Caki2 (cell line): ENCODE data around the gene ZDHHC14. TPM values are rescaled to one million over a fixed set of nuclear protein-coding genes. Genes with fewer than 3 reads are reported as not detected.

Experiments used
- DNase-seq: peaks from one replicate; pipeline ENCODE4 v3.0.0-alpha.2; 2015; ENCODE audit warnings: low read depth
- in situ Hi-C: cut with HindIII; loops from 2 replicates; pipeline ENCODE4 v1.10.0; 2016; ENCODE audit warnings: low sequenced_read_pairs, low pct_unique_long_range_greater_than_20kb, mixed read lengths
- total RNA-seq: library from RNA; depleted of rRNA; stranded (reverse); fragments of >200 nt; shearing (Covaris generic); gene quantifications from 2 replicates; pipeline ENCODE4 v1.2.3, GENCODE V29; 2014; ENCODE audit warnings: low replicate concordance

ZDHHC14 gene
- total RNA-seq, 1 experiment from 2014 or later = 9.8 TPM

GRCh38 chr6:157647261-157647915, 266.4 kb downstream of the ZDHHC14 start:
- in situ Hi-C loops = no loop called here
- DNase-seq = no peak

DNA sequence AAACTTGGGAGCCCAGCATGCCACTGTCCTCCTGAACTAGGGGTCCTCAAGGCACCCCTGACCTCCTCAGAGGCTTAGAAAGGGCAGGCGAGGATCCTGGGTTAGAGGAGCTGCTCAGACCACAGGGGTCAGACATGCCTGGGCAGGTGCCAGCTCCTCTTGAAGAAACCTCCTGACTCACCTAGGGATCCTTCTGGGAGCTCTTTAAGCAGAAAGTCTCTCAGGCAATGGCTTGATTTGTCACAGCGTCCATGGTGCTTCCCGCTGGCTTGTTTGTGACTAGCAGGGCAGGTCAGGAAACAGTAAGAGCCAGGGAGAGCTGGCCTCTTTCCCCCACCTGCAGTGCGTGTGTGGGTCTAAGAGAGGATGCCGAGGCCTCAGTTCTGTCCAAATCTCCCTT, 267.6 kb downstream of the ZDHHC14 start:
- no peak for DNase-seq

GRCh38 chr6:157649311-157650260, 268.6 kb downstream of the ZDHHC14 start:
- DNase-seq = no peak
- in situ Hi-C loops = no loop called here

More for the DNA sequence above, 267.6 kb downstream of the ZDHHC14 start:
- in situ Hi-C loops = no loop called here

GRCh38 chr6:157650261-157650640, 269.3 kb downstream of the ZDHHC14 start:
- DNase-seq = no peak
- in situ Hi-C loops = no loop called here

DNA sequence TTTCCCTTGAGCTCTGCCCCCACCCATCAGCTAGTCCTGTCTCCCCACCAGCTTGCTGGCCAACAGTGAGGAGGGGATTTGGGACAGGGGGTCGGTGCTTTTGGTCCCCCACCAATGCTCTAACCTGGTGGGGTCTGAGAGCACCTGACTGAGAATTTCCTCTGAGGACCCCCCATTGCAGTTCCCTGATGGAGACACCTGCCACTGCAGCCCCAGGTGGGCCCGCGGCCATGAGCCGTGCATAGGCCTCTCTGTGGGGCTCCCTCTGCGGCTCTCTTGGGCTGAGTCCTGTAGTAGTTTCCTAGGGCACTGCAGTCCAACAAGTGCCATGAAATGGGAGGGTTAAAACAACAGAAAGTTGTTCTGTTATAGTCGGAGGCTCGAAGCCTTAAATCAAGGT, 269.8 kb downstream of the ZDHHC14 start:
- no peak for DNase-seq
- in situ Hi-C loops = no loop called here

DNA sequence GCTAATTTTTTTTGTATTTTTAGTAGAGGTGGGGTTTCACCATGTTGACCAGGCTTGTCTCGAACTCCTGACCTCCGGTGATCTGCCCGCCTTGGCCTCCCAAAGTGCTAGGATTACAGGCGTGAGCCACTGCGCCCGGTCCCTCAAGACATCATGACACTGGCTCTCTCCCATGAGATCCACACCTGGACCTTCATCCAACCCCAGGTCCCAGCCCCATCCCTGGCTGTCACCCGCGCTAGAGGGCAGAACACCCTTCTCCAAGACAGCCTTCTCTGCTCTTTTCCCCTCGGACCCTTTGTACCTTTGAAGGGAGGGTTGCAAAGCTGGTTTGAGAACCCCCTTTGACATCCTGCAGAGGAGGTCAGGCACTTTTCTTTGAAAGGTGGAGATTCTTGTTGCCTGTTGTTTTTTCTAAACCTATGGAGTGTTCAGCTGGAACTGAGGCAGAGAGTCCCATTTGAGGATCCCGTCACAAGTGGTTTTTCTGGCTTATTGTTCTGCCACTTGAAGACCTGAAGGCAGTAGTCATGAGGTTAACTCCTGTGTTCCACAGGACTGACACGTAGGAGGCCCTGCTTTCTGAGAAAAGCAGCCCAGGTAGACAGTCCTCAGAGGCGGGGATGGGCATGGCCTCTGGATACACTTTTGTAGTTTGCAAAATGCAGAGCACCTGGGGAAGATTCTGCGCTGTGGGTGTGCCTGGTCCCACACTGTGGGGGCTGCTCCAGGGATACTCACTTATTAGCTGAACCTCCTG, 270.9 kb downstream of the ZDHHC14 start:
- DNase-seq = no peak
- in situ Hi-C loops = no loop called here

- no peak for DNase-seq
- in situ Hi-C loops = no loop called here
Measured at GRCh38 chr6:157652601-157653363, 271.8 kb downstream of the ZDHHC14 start.

DNA sequence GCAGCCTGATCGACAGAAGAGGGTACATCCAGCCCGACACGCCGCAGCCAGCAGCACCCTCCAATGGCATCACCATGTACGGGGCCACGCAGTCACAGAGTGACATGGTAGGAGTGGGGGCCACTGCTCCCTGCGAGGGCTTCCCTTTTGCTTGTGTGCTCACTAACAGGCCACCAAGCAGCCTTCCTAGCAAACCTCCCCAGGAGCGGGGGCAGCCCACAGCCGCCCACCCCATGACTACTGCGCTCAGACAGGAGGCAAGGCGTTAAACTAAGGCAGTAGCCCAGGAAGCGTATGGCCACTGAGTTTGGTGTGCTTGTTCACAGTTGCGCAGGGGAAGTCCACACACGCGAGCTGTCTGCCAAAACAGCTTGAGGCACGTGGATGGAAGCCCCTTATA, 272.5 kb downstream of the ZDHHC14 start:
- in situ Hi-C loops = no loop called here
- DNase-seq = no peak

- in situ Hi-C loops = no loop called here
- DNase-seq = no peak
Measured at GRCh38 chr6:157655139-157655538, 274.1 kb downstream of the ZDHHC14 start.

DNA sequence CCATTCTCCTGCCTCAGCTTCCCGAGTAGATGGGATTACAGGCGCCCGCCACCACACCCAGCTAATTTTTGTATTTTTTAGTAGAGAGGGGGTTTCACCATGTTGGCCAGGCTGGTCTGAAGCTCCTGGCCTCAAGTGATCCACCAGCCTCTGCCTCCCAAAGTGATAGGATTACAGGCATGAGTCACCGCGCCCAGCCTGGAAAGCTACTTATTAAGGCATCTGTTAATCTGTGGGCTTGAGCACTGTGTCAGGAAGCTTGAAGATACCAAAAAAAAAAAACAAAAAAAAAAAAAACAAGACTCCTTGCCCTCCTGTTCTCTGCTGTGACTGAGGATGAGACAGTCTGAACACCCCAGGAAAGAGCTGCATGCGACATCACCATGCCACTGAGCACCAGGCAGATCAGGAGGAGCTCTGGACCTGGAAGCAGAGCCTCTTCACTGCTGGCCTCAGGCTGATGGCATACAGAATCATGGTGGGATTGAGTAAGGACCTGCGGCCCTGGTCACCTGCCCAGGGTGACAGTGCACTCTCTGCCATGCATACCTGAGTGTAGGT, 275.5 kb downstream of the ZDHHC14 start:
- in situ Hi-C loops = no loop called here
- DNase-seq = no peak

- in situ Hi-C loops = no loop called here
- no peak for DNase-seq
Measured at GRCh38 chr6:157657754-157658153, 276.8 kb downstream of the ZDHHC14 start.

GRCh38 chr6:157658301-157658700, 277.3 kb downstream of the ZDHHC14 start:
- no peak for DNase-seq
- in situ Hi-C loops = no loop called here

DNA sequence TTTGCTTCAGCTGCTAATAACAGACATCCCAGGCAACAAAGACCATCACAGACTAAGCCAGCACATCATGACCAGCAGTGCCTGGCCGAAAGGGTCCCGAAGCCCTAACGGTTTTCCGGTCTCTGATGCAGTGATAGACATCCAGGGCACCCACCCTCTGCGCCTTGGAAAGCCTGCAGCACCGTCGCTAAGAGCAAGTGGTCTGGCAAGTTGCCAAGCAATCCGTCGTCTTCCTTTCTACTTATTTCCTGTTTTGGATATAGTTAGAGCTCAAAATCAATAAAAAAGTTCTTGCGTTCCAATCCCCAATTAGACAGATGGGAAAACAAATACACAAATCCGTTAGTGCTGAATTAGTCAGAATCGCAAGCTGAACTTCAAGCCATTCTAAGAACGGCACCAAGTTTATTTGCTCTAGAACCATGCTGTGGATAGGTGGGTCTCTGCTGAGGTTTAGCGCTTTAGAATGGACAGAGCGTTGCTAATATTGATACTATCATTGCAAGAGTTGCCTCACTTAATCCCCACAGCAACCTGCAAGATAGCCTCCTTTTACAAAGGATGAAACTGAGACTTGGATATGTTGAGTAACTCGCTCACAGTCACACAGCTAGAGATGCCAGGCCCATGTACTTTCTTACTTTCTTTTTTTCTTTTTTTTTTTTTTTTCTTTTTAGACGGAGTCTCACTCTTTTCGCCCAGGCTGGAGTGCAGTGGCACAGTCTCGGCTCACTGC, 278.7 kb downstream of the ZDHHC14 start:
- in situ Hi-C loops = loop anchor here (10.0 kb wide), 1 partner anchor 335 kb away; the partner anchor contains the start of gene TMEM242
- no peak for DNase-seq

DNA sequence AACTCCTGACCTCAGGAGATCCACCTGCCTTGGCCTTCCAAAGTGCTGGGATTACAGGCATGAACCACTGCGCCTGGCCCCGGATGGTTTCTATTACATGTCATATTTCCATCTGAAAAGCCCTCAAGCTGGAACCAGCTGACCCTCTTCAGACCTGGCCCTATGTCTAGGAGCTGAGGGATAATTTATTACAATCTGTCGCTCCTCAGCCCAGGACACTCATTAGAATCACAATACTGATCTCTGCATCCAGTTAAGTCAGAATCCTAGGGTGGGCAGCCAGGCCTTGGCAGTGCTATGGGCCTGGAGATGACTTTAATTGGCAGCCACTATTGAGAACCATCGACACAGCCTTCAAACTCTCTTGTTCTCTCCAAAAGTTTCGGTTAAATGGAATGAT, 279.4 kb downstream of the ZDHHC14 start:
- DNase-seq = no peak
- in situ Hi-C loops = loop anchor here (10.0 kb wide), 1 partner anchor 336 kb away; the partner anchor contains the start of gene TMEM242

- in situ Hi-C loops = loop anchor here (10.0 kb wide), 1 partner anchor 337 kb away; the partner anchor contains the start of gene TMEM242
Measured at GRCh38 chr6:157661652-157662051, 280.7 kb downstream of the ZDHHC14 start.

DNA sequence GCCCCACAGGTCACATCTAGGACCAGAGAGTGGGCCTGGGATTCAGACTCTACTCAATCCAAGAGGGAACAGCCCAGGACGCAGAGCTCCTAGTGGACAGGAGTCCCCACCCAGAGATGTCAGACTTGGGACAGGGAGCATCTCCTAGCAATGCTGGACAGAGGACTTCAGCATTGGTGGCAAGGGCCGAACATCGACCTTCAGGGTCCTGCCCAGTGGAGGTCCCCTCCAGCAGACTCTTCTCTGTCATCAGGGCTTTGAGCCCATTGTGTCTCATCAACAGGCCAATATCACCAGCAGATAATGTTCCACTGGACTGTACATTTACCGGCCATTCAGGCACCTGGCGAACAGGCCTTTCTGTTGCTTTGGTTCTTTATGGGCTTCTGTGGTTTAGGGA, 282.3 kb downstream of the ZDHHC14 start:
- DNase-seq = no peak

More at GRCh38 chr6:157661652-157662051, 280.7 kb downstream of the ZDHHC14 start:
- DNase-seq = no peak

GRCh38 chr6:157665180-157665579, 284.2 kb downstream of the ZDHHC14 start:
- in situ Hi-C loops = loop anchor here (10.0 kb wide), 1 partner anchor 340 kb away; the partner anchor contains the start of gene TMEM242

More for the DNA sequence above, 282.3 kb downstream of the ZDHHC14 start:
- in situ Hi-C loops = loop anchor here (10.0 kb wide), 1 partner anchor 338 kb away; the partner anchor contains the start of gene TMEM242

More at GRCh38 chr6:157665180-157665579, 284.2 kb downstream of the ZDHHC14 start:
- no peak for DNase-seq
